ENCODE results near the gene SURF2.

Gene SURF2

GRCh38 chr9:133401588-133401987, 45.2 kb downstream of the SURF2 start:
- no peak for DNase-seq (ENCODE audit: low spot score)

GRCh38 chr9:133402689-133403088, 46.3 kb downstream of the SURF2 start:
- no peak for DNase-seq (ENCODE audit: low spot score)

- DNase-seq (ENCODE audit: low spot score) = no peak
Measured at GRCh38 chr9:133403766-133404453, 47.6 kb downstream of the SURF2 start.

- no peak for DNase-seq (ENCODE audit: low spot score)
Measured at GRCh38 chr9:133404454-133405002, 48.2 kb downstream of the SURF2 start.

- no peak for DNase-seq (ENCODE audit: low spot score)
Measured at GRCh38 chr9:133405508-133406438, 49.4 kb downstream of the SURF2 start.

- peak; percentile 86 for DNase-seq (ENCODE audit: low spot score)
Measured at GRCh38 chr9:133406480-133407307, 50.3 kb downstream of the SURF2 start.

- DNase-seq (ENCODE audit: low spot score) = no peak
Measured at GRCh38 chr9:133408042-133408441, 51.7 kb downstream of the SURF2 start.
